ENCODE data around the gene ATG16L2. TPM values are rescaled to one million over a fixed set of nuclear protein-coding genes. Genes with fewer than 3 reads are reported as not detected.
"Not testable (repeated sequence)": the region's sequence is repeated elsewhere in the genome, so short reads cannot be mapped to it uniquely, and the experiment has no call there.

ATG16L2 gene
- total and polyA plus RNA-seq, 2 donors (not counting 3 experiments of a cell fraction or from before 2014, with no cell fraction given): 26.5 to 30.5 TPM

GRCh38 chr11:72826942-72827480 is 12.8 kb downstream of the ATG16L2 start:
- ChIA-PET CTCF (interaction anchor here (0.6 to 7.9 kb wide), 9 partner anchors 14 to 443 kb away, joined by 3 to 196 read pairs (median 4); partner anchors contain the start of gene STARD10), POLR2A (no interaction called here)
- Histone ChIP-seq H3K27me3 (ENCODE audit: control insufficient read depth in 2 of 2, insufficient read depth in 2 of 2, low read length in 2 of 2) (no peaks in the 10 kb centered on the region), H3K4me2 (ENCODE audit: insufficient read depth, low read length) (no peak overlapping the region), H4K20me1 (replicated peaks; ENCODE audit: control insufficient read depth, extremely low read depth, insufficient read depth, low read length) (no peaks in the 10 kb centered on the region), H3K4me3 (replicated peaks in 1 of 3; ENCODE audit: insufficient read depth in 1 of 3, low read depth in 1 of 3, low read length in 3 of 3) (no peak overlapping the region), H3K9ac (replicated peaks; ENCODE audit: extremely low read depth, insufficient read depth, low read length) (no peak overlapping the region), H3K79me2 (ENCODE audit: control insufficient read depth, insufficient read depth, low read length) (no peaks in the 10 kb centered on the region), H2AFZ (ENCODE audit: low read depth, low read length) (no peak overlapping the region), H3K9me1 (replicated peaks; ENCODE audit: control insufficient read depth, extremely low read depth, insufficient read depth, low read length) (no peaks in the 10 kb centered on the region), H3K9me3 (replicated peaks; ENCODE audit: control insufficient read depth, insufficient read depth, low read length) (no peaks in the 10 kb centered on the region), H3K36me3 (ENCODE audit: control insufficient read depth in 2 of 2, extremely low read depth in 1 of 2, insufficient read depth in 2 of 2, low read length in 2 of 2) (no peaks in the 10 kb centered on the region), H3K4me1 (ENCODE audit: control insufficient read depth, extremely low read depth, insufficient read depth, low read length) (no peaks in the 10 kb centered on the region), H3K27ac (ENCODE audit: insufficient read depth, low read depth, low read length) (no peak overlapping the region)
- DNase-seq (ENCODE audit: low read depth, low spot score) (no peak), FAIRE-seq (no peak)
- dilution Hi-C loops (cut with MboI; ENCODE audit: extremely low pct_ligation_motif_present, low sequenced_read_pairs): no loop called here
- BruUV-seq (replicated peaks): no TSS peak
- intact Hi-C loops (cut with micrococcal nuclease): loop anchor here (10.0 kb wide), 1 partner anchor 548 kb away; the partner anchor contains the start of gene RELT
- TF ChIP-seq MAX (IDR thresholded peaks at IDR 0.05; ENCODE audit: insufficient read depth, insufficient read length): no peak
- no peak for TF ChIP-seq POLR2A (IDR thresholded peaks at IDR 0.05; ENCODE audit: low read depth, low read length)
- TF ChIP-seq EZH2 (IDR thresholded peaks at IDR 0.05; ENCODE audit: borderline replicate concordance, low read depth, low read length, severe bottlenecking): no peak
- no peak for TF ChIP-seq GATA2 (IDR thresholded peaks at IDR 0.05; ENCODE audit: insufficient read depth, insufficient read length, low read depth, low read length)
- TF ChIP-seq CTCF (IDR thresholded peaks at IDR 0.05; ENCODE audit: extremely low read depth in 1 of 2, insufficient read depth in 1 of 2, low read depth in 1 of 2, low read length in 2 of 2): no peak
- no peak for TF ChIP-seq JUN (IDR thresholded peaks at IDR 0.05; ENCODE audit: borderline replicate concordance, insufficient read depth, insufficient read length, low read depth)

GRCh38 chr11:72827656-72828055 is 13.4 kb downstream of the ATG16L2 start:
- CTCF ChIA-PET: interaction anchor here (0.7 to 7.9 kb wide), 15 partner anchors 13 to 467 kb away, joined by 3 to 196 read pairs (median 4); partner anchors contain the start of gene STARD10
- not testable (repeated sequence) for BruUV-seq (replicated peaks)

More at GRCh38 chr11:72827656-72828055, 13.4 kb downstream of the ATG16L2 start:
- DNase-seq (ENCODE audit: low read depth, low spot score); H2AFZ ChIP-seq (ENCODE audit: low read depth, low read length); H3K27me3 ChIP-seq (ENCODE audit: control insufficient read depth in 2 of 2, insufficient read depth in 2 of 2, low read length in 2 of 2); H3K36me3 ChIP-seq (ENCODE audit: control insufficient read depth in 2 of 2, extremely low read depth in 1 of 2, insufficient read depth in 2 of 2, low read length in 2 of 2); H4K20me1 ChIP-seq (replicated peaks; ENCODE audit: control insufficient read depth, extremely low read depth, insufficient read depth, low read length); H3K9me1 ChIP-seq (replicated peaks; ENCODE audit: control insufficient read depth, extremely low read depth, insufficient read depth, low read length); dilution Hi-C loops (cut with MboI; ENCODE audit: extremely low pct_ligation_motif_present, low sequenced_read_pairs); H3K4me1 ChIP-seq (ENCODE audit: control insufficient read depth, extremely low read depth, insufficient read depth, low read length); H3K9ac ChIP-seq (replicated peaks; ENCODE audit: extremely low read depth, insufficient read depth, low read length); H3K27ac ChIP-seq (ENCODE audit: insufficient read depth, low read depth, low read length); H3K4me3 ChIP-seq (replicated peaks in 1 of 3; ENCODE audit: insufficient read depth in 1 of 3, low read depth in 1 of 3, low read length in 3 of 3); H3K79me2 ChIP-seq (ENCODE audit: control insufficient read depth, insufficient read depth, low read length); H3K9me3 ChIP-seq (replicated peaks; ENCODE audit: control insufficient read depth, insufficient read depth, low read length); FAIRE-seq; H3K4me2 ChIP-seq (ENCODE audit: insufficient read depth, low read length): not testable (repeated sequence)
- intact Hi-C loops (cut with micrococcal nuclease): loop anchor here (10.0 kb wide), 1 partner anchor 547 kb away; the partner anchor contains the start of gene RELT
- POLR2A ChIA-PET: interaction anchor here (0.8 kb wide), 1 partner anchor 350 kb away, joined by 3 read pairs; no protein-coding TSS in a partner anchor

Measured in endothelial cell of umbilical vein (primary cell).